Inferior parietal cortex (tissue), 1 donor: Measurements from ENCODE around the gene GJA5.

ENCODE experiments used
- DNase-seq: peaks from one replicate; pipeline ENCODE4 v3.0.0-alpha.2; 2016; ENCODE audit errors: extremely low spot score

GJA5 gene

GRCh38 chr1:147729315-147729714, 31.1 kb downstream of the GJA5 start:
- DNase-seq: no peak

GRCh38 chr1:147726168-147726567, 34.2 kb downstream of the GJA5 start:
- DNase-seq: no peak

GRCh38 chr1:147725685-147726084, 34.7 kb downstream of the GJA5 start:
- DNase-seq: no peak

- DNase-seq: no peak
These were observed 36.6 kb downstream of the GJA5 start for GRCh38 chr1:147723691-147724323.

- DNase-seq: no peak
These were observed 38.3 kb downstream of the GJA5 start for GRCh38 chr1:147722124-147722523.

GRCh38 chr1:147721716-147722115, 38.7 kb downstream of the GJA5 start:
- no peak for DNase-seq

- DNase-seq: no peak
These were observed 39.8 kb downstream of the GJA5 start for GRCh38 chr1:147720557-147720956.

- DNase-seq: no peak
These were observed 40.6 kb downstream of the GJA5 start for GRCh38 chr1:147719711-147720225.

- no peak for DNase-seq
These were observed 41.2 kb downstream of the GJA5 start for GRCh38 chr1:147719029-147719698.

- no peak for DNase-seq
These were observed 42.7 kb downstream of the GJA5 start for GRCh38 chr1:147717706-147718097.

GRCh38 chr1:147717051-147717705, 43.2 kb downstream of the GJA5 start:
- DNase-seq: no peak

- DNase-seq: no peak
These were observed 47.8 kb downstream of the GJA5 start for GRCh38 chr1:147712605-147713004.
